Fibroblast of villous mesenchyme (primary cell): ENCODE measurements around the gene RASSF5. TPM values are rescaled to one million over a fixed set of nuclear protein-coding genes. Genes with fewer than 3 reads are reported as not detected.

Experiments used
- DNase-seq: peaks from one replicate; pipeline ENCODE4 v3.0.0-alpha.2; 2010; ENCODE audit warnings: low read depth
- H3K4me3 ChIP-seq: 2 replicates; pipeline ENCODE4 v1.5.1; 2011; ENCODE audit warnings: low read depth, mild to moderate bottlenecking, low read length
- total RNA-seq: library from RNA; depleted of rRNA; stranded (reverse); fragments of >200 nt; gene quantifications from 2 replicates; pipeline ENCODE4 v1.2.3, GENCODE V29; 2012
- TF ChIP-seq, protein P1 (sequence below): IDR thresholded peaks from 2 replicates; pipeline ENCODE4 v1.5.1; 2012; ENCODE audit warnings: low read depth, mild to moderate bottlenecking, low read length; ENCODE audit not compliant: insufficient read depth

The RASSF5 gene
- total RNA-seq, 1 donor: 0.86 TPM

DNA sequence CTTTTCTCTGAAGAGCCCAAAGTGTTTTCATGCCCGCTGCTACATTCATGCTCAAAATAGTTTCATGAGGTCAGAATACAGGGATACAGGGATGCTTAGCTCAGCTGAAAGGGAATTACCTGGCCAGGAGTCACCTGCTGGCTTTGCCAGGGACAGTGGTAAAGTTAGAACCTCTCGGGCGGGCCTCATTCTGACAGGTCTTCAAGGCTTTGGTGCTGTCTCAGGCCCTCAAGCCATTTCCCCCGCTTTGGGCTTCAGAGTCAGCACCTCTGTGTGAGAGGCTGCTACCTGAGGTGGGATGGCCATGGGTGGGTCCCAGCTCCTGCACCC lies 5.5 kb downstream of the RASSF5 start:
- DNase-seq: no peak
- H3K4me3 ChIP-seq: no peak overlapping the region
- TF ChIP-seq, protein P1, sequence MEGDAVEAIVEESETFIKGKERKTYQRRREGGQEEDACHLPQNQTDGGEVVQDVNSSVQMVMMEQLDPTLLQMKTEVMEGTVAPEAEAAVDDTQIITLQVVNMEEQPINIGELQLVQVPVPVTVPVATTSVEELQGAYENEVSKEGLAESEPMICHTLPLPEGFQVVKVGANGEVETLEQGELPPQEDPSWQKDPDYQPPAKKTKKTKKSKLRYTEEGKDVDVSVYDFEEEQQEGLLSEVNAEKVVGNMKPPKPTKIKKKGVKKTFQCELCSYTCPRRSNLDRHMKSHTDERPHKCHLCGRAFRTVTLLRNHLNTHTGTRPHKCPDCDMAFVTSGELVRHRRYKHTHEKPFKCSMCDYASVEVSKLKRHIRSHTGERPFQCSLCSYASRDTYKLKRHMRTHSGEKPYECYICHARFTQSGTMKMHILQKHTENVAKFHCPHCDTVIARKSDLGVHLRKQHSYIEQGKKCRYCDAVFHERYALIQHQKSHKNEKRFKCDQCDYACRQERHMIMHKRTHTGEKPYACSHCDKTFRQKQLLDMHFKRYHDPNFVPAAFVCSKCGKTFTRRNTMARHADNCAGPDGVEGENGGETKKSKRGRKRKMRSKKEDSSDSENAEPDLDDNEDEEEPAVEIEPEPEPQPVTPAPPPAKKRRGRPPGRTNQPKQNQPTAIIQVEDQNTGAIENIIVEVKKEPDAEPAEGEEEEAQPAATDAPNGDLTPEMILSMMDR: no peak

DNA sequence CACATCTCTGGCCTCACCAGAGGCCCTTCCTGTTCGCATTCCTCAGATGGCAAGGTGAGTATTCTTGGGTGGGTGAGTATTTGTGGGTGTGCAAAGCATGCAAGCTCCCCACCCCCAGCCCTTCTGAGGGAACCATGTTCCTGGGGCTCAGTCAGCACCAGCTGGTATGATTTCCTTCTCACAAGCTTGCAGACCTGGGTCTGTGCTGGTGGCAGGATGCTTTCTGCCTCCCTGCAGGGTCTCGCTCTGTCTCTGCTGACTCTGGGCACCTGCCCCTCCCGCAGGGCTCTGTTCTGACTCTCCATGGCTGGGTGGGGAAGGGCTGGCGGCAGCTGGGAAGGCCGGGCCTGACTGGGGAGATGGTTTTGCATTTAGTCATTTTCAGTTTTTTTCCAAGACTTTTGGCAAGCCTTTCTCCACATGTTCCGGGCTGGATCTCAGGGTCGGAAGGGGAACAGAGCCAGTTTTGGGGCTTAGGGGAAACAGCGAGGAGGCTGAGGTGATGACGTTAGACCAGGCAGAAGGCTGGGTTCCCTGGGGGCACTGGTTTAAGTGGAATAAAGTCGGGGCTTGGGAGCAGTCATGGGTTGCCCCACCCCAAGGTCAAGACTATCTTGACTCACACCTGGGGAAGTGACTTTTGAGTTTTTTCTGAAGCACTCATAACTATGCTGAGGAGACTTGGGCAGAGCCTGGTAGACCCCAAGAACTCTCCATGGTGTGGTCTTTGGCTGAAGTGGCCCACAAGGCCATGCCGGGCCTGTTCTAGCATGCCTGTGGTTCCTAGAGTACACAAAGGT lies 6.2 kb downstream of the RASSF5 start:
- peak; percentile 87 for DNase-seq
- no peak overlapping the region for H3K4me3 ChIP-seq
- TF ChIP-seq, protein P1: no peak

DNA sequence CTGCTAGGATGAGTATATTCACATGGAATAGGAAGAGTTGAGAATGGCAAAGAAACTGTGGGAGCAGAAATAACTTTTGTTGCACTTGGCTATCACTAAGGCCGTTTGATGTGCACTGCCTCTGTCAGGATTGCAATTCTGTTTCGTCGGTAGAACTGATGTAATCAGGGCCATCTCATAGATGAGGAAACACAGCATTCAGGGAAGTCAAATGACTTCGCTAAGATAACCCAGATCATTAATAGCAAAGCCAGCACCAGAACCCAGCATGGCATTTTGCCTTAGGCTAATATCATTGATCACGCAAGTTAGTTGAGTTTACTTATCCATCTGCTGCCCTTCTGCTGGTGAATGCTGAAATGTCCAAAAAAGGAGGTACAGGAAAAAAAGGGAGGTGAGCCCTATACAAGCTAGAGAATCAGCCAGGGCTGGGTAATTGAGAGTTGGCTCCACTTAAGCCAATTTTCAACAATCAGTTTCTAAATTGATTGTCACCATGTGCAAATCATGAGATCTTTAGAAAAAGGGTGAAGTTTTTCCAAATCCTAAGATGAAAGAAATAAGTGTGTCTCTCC lies 7.6 kb downstream of the RASSF5 start:
- no peak overlapping the region for H3K4me3 ChIP-seq
- TF ChIP-seq, protein P1: no peak
- no peak for DNase-seq

DNA sequence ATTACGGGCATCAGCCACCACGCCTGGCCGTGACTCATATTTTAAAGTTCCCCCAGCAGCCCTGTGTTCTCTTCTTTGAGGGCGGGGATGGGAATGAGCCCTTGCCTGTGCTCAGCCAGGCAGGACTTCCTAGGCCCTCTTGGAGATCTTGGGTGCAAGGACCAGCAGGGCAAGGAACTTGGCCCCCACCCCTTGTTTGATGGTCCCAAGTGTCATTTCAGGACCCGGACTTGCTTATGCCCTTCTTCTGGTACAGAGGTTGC lies 9.3 kb downstream of the RASSF5 start:
- TF ChIP-seq, protein P1: no peak
- DNase-seq: no peak
- H3K4me3 ChIP-seq: no peak overlapping the region

DNA sequence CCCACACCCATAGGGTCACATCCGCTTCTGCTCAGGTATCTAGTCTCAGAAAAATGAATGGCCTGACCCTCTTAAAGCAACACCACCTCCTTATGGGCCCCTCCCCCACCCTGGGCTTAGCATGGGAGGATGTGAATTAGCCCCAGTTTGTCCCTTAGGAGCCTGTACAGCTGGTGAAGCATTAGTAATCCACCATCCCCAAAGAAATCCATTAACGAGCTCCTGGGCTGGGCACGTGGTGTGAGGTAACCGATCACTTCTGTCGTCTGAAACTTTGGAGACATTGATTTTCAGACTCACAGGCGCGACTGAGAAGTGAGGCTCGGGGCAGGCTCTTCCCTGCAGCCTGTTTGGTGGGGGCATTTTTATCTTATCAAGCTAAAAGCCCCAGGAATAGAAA lies 10.5 kb downstream of the RASSF5 start:
- TF ChIP-seq, protein P1: no peak

DNA sequence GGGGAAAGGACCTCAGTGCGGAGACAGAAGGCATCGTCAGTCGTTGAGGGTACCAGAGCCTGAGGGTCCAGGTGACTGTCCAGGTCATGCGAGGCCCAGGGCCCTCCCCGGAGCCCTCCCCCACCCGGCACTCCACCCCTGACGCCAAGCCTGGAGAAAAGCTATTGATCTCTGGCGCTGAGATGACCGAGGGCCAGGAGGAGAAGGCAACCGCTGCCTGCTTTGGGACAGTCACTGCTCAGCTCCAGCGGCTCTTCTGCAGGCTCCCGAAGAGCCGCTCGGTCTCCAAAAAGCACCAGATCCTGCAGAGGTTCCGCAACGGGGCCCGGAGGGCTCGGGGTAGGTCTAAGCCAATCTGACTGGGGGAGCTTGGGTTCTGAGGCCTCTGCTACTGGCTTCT lies 10.9 kb downstream of the RASSF5 start:
- no peak overlapping the region for H3K4me3 ChIP-seq
- DNase-seq: no peak
- TF ChIP-seq, protein P1: no peak

More for the DNA sequence above, 10.5 kb downstream of the RASSF5 start:
- no peak for DNase-seq
- H3K4me3 ChIP-seq: no peak overlapping the region

DNA sequence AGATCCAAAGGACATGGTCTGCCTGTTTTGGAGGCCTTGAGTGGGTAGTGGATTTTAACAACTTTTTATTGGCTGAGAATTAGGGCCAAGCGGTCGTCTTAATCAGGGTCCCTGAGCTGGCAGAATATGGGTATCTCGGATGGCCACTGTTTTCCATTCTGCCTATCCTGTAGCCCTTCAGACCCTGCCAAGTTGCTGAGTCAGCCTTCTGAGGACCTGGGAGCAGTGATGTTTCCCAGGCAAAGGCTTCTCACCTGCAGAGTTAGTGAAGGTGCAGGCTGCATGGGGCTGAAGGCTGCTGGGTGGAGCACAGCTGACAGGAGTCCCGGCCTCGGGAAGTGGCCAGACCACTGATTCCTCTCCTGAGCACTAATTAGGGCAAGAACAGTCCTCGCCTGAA lies 11.4 kb downstream of the RASSF5 start:
- TF ChIP-seq, protein P1: no peak
- no peak for DNase-seq
- H3K4me3 ChIP-seq: no peak overlapping the region
